Measurements from ENCODE around the gene SOCS7. TPM values are rescaled to one million over a fixed set of nuclear protein-coding genes. Genes with fewer than 3 reads are reported as not detected.
A peak's percentile ranks its signal among the peaks of the same experiment; 100 is the strongest.

SOCS7 gene
- polyA plus RNA-seq, 2 donors = 3.8 to 4.2 TPM

DNA sequence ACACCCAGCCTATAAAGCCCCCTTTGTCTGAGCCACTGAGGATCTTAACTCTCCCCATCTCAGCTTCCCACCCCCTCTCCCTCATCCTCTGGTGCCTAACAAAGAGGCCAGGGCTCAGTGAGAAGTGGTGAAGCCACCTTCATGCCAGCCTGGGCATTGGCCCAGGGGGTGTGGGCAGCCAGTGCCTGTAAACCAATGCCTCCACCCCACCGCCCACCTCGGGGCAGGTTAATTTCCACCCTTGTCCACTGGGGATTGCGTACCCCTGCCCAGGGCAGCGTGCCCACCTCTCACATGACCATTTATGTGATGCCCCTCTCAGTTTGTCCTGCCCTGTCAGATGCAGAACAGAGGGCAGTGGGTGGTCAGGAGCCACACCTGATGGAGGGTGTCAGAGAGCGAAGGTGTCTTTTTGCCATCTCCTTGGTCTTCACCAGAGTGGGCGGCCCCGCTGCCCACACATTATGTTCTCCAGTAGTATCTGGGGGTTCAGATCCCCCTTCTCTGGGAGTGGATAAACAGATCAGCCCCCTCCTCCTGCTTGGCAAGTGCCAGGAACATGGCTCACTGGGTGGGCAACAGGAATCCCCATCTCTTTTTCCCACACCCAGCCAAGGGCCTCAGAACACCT lies 66.5 kb downstream of the SOCS7 start:
- WGBS, 2 donors = 74 to 77% methylated on average over 7 of the region's 7 CpGs

DNA sequence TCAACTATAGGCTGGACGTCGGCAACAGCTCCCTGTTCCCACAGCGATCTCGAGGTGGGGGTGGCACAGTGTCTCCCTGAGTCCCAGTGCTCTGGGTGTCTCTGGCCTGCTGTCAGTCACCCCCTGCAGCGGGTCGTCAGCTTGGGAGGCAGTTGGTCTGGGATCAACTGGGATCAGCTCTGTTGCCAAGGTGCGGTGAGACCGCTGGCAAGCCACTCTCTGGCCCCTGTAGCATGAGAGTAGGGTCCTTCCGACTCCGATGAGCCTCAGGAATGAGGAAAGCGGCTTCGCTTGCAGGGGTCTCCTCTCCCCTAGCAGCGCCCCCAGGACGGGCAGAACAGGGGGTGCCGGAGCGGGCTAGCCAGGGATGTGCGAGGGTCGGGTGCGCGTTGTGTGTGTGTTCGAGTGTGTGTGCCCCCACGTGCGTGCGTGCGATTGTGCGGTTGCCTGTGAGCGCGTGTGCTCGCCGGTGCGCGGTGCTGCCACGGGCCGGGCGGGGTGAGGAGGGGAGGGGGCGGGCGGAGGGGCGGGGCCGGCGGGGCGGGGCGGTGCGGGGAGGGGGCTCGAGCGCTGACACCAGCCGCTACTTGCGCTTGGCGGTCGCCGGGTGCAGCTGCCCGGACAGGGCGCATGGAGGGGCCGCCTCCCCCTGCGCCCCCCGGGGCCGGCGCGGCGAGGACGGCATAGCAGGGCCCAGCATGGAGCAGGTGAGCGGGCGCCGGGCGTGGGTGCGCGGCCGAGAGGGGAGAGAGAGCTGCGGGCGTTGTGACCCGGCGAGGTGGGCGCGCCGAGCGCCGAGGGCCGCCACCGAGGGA lies 67.3 kb downstream of the SOCS7 start:
- peaks cover 0 to 7% of the 10 kb centered on the region in 2 donors for H3K27me3 ChIP-seq (ENCODE audit: control insufficient read depth in 1 of 2, insufficient read depth in 2 of 2, low read length in 2 of 2)
- no peaks in the 10 kb centered on the region for H3K9me3 ChIP-seq (ENCODE audit: control insufficient read depth in 2 of 2, insufficient read depth in 1 of 2, low read depth in 1 of 2, low read length in 1 of 2)
- 4 to 7% methylated on average over 39 to 70 of the region's 78 CpGs for WGBS, 2 donors
- peaks cover 6 to 12% of the 10 kb centered on the region in 2 donors for H3K4me1 ChIP-seq (ENCODE audit: control insufficient read depth in 2 of 2, insufficient read depth in 2 of 2, low read length in 1 of 2)
- H3K36me3 ChIP-seq (ENCODE audit: control insufficient read depth in 2 of 2, insufficient read depth in 2 of 2, low read length in 1 of 2) = no peaks in the 10 kb centered on the region
- peak overlapping the region in 1 of 2 donors; percentile 34 for H3K4me3 ChIP-seq (ENCODE audit: low read depth in 1 of 2, low read length in 2 of 2)
- H3K27ac ChIP-seq (ENCODE audit: low read depth in 2 of 2, low read length in 1 of 2) = no peak overlapping the region

More for the DNA sequence above, 66.5 kb downstream of the SOCS7 start:
- no peak overlapping the region for H3K4me3 ChIP-seq (ENCODE audit: low read depth in 1 of 2, low read length in 2 of 2)
- peaks cover 6 to 12% of the 10 kb centered on the region in 2 donors for H3K4me1 ChIP-seq (ENCODE audit: control insufficient read depth in 2 of 2, insufficient read depth in 2 of 2, low read length in 1 of 2)
- no peaks in the 10 kb centered on the region for H3K9me3 ChIP-seq (ENCODE audit: control insufficient read depth in 2 of 2, insufficient read depth in 1 of 2, low read depth in 1 of 2, low read length in 1 of 2)
- peaks cover 0 to 7% of the 10 kb centered on the region in 2 donors for H3K27me3 ChIP-seq (ENCODE audit: control insufficient read depth in 1 of 2, insufficient read depth in 2 of 2, low read length in 2 of 2)
- no peak overlapping the region for H3K27ac ChIP-seq (ENCODE audit: low read depth in 2 of 2, low read length in 1 of 2)
- H3K36me3 ChIP-seq (ENCODE audit: control insufficient read depth in 2 of 2, insufficient read depth in 2 of 2, low read length in 1 of 2) = no peaks in the 10 kb centered on the region

GRCh38 chr17:38419508-38419981 lies 67.9 kb downstream of the SOCS7 start:
- Histone ChIP-seq H3K36me3 (ENCODE audit: control insufficient read depth in 2 of 2, insufficient read depth in 2 of 2, low read length in 1 of 2) (no peaks in the 10 kb centered on the region), H3K27me3 (ENCODE audit: control insufficient read depth in 1 of 2, insufficient read depth in 2 of 2, low read length in 2 of 2) (peaks cover 0 to 7% of the 10 kb centered on the region in 2 donors), H3K27ac (ENCODE audit: low read depth in 2 of 2, low read length in 1 of 2) (no peak overlapping the region), H3K4me3 (ENCODE audit: low read depth in 1 of 2, low read length in 2 of 2) (no peak overlapping the region), H3K9me3 (ENCODE audit: control insufficient read depth in 2 of 2, insufficient read depth in 1 of 2, low read depth in 1 of 2, low read length in 1 of 2) (no peaks in the 10 kb centered on the region), H3K4me1 (ENCODE audit: control insufficient read depth in 2 of 2, insufficient read depth in 2 of 2, low read length in 1 of 2) (peaks cover 6 to 14% of the 10 kb centered on the region in 2 donors)
- WGBS, 2 donors = 13 to 16% methylated on average over 10 of the region's 10 CpGs

- peak overlapping the region; percentile 9 to 57 for H3K27ac ChIP-seq (ENCODE audit: low read depth in 2 of 2, low read length in 1 of 2)
- H3K27me3 ChIP-seq (ENCODE audit: control insufficient read depth in 1 of 2, insufficient read depth in 2 of 2, low read length in 2 of 2) = peaks cover 0 to 7% of the 10 kb centered on the region in 2 donors
Measured at GRCh38 chr17:38420518-38420917, 68.9 kb downstream of the SOCS7 start.

DNA sequence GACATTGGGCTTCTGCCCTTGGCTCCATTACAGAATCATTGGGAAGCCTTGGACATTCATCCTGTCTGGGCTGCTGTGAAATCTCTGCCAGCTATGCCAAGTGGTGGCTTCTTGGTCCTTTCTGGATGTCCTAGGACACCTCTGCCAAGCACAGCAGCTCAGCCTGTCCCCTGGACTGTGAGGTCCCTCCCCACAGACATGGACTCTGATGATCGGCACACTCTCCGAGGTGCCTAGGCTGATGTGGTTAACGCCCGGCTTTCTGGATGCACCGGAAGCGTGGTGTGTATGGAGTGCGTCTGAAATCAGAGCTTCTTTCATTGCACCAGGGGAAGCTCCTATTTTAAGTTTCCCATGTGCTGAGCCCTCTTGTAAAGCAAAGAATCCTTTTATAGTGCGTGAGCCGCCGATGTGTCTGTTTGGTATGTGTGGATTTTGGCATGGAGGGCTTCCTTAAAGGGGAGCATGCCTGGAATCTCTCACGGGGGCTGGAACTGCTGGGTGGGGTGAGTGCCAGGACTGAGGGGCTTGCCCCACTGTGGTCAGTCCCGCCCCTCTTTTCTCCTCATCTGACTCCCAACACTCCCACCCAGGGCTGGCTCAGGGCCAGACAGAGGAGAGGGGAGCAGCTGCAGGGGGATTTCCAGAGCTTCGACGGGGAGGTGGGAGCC lies 69.7 kb downstream of the SOCS7 start:
- H3K4me1 ChIP-seq (ENCODE audit: control insufficient read depth in 2 of 2, insufficient read depth in 2 of 2, low read length in 1 of 2) = peaks cover 6 to 12% of the 10 kb centered on the region in 2 donors
- no peaks in the 10 kb centered on the region for H3K36me3 ChIP-seq (ENCODE audit: control insufficient read depth in 2 of 2, insufficient read depth in 2 of 2, low read length in 1 of 2)
- no peaks in the 10 kb centered on the region for H3K9me3 ChIP-seq (ENCODE audit: control insufficient read depth in 2 of 2, insufficient read depth in 1 of 2, low read depth in 1 of 2, low read length in 1 of 2)
- H3K4me3 ChIP-seq (ENCODE audit: low read depth in 1 of 2, low read length in 2 of 2) = no peak overlapping the region
- 38 to 40% methylated on average over 14 of the region's 14 CpGs for WGBS, 2 donors
- H3K27ac ChIP-seq (ENCODE audit: low read depth in 2 of 2, low read length in 1 of 2) = peak overlapping the region; percentile 45 to 57
- peaks cover 0 to 7% of the 10 kb centered on the region in 2 donors for H3K27me3 ChIP-seq (ENCODE audit: control insufficient read depth in 1 of 2, insufficient read depth in 2 of 2, low read length in 2 of 2)

More at GRCh38 chr17:38420518-38420917, 68.9 kb downstream of the SOCS7 start:
- Histone ChIP-seq H3K9me3 (ENCODE audit: control insufficient read depth in 2 of 2, insufficient read depth in 1 of 2, low read depth in 1 of 2, low read length in 1 of 2) (no peaks in the 10 kb centered on the region), H3K4me1 (ENCODE audit: control insufficient read depth in 2 of 2, insufficient read depth in 2 of 2, low read length in 1 of 2) (peaks cover 6 to 12% of the 10 kb centered on the region in 2 donors), H3K4me3 (ENCODE audit: low read depth in 1 of 2, low read length in 2 of 2) (no peak overlapping the region), H3K36me3 (ENCODE audit: control insufficient read depth in 2 of 2, insufficient read depth in 2 of 2, low read length in 1 of 2) (no peaks in the 10 kb centered on the region)
- 77% methylated on average over 6 of the region's 6 CpGs for WGBS, 2 donors

DNA sequence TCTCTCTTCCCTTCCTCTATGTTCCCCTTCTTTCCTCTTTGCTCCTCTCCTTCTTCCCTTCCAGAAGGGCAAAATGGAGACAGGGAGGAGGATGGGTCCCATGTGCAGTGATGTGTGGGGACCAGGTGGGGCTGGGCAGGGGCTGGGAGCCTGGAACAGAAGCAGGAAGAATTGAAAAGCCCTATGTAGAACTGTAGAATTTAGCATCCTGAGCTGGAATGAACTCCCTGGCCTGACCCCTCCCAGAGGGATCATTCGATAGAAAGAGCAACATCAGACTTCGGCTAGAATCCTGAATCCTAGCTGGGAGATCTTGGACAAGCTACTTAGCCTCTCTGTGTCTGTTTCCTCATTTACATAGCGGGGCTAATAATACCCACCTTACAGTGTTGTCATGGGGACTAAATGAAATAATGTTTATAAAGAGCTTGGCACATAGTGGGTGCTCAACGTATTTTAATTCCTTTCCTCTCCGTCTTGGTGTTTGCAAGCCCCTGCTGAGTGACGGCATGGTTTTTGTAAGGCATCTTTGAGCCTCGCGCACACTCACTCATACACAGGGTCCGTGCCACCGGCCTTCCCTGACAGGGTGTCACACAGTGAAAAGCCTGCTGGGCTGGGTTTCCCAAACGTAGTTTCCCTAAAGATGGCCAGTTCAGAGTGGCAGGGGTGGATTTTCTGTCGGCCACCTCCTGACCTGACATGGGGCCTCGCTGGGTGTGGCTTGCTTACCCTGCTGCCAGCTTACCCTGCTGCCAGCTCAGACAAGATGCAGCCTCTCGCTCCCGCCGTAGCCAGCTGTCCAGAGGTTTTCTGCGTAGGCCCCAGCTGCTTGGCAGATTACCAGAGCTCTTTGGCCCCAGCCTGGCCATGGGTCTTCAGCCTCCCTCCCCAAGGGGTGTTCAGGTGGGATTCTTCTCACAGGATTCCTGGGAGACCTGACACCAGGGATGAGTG lies 70.5 kb downstream of the SOCS7 start:
- Histone ChIP-seq H3K27me3 (ENCODE audit: control insufficient read depth in 1 of 2, insufficient read depth in 2 of 2, low read length in 2 of 2) (peaks cover 0 to 7% of the 10 kb centered on the region in 2 donors), H3K27ac (ENCODE audit: low read depth in 2 of 2, low read length in 1 of 2) (peak overlapping the region in 1 of 2 donors; percentile 37), H3K4me1 (ENCODE audit: control insufficient read depth in 2 of 2, insufficient read depth in 2 of 2, low read length in 1 of 2) (peaks cover 6 to 13% of the 10 kb centered on the region in 2 donors), H3K4me3 (ENCODE audit: low read depth in 1 of 2, low read length in 2 of 2) (no peak overlapping the region), H3K36me3 (ENCODE audit: control insufficient read depth in 2 of 2, insufficient read depth in 2 of 2, low read length in 1 of 2) (no peaks in the 10 kb centered on the region), H3K9me3 (ENCODE audit: control insufficient read depth in 2 of 2, insufficient read depth in 1 of 2, low read depth in 1 of 2, low read length in 1 of 2) (no peaks in the 10 kb centered on the region)
- 50 to 51% methylated on average over 17 of the region's 17 CpGs for WGBS, 2 donors

GRCh38 chr17:38424297-38424972 lies 72.8 kb downstream of the SOCS7 start:
- Histone ChIP-seq H3K27me3 (ENCODE audit: control insufficient read depth in 1 of 2, insufficient read depth in 2 of 2, low read length in 2 of 2) (no peaks in the 10 kb centered on the region), H3K36me3 (ENCODE audit: control insufficient read depth in 2 of 2, insufficient read depth in 2 of 2, low read length in 1 of 2) (no peaks in the 10 kb centered on the region), H3K27ac (ENCODE audit: low read depth in 2 of 2, low read length in 1 of 2) (peak overlapping the region; percentile 7 to 56), H3K4me1 (ENCODE audit: control insufficient read depth in 2 of 2, insufficient read depth in 2 of 2, low read length in 1 of 2) (peaks cover 8 to 18% of the 10 kb centered on the region in 2 donors), H3K4me3 (ENCODE audit: low read depth in 1 of 2, low read length in 2 of 2) (no peak overlapping the region), H3K9me3 (ENCODE audit: control insufficient read depth in 2 of 2, insufficient read depth in 1 of 2, low read depth in 1 of 2, low read length in 1 of 2) (no peaks in the 10 kb centered on the region)
- 56% methylated on average over 6 of the region's 6 CpGs for WGBS, 2 donors

- Histone ChIP-seq H3K4me3 (ENCODE audit: low read depth in 1 of 2, low read length in 2 of 2) (no peak overlapping the region), H3K9me3 (ENCODE audit: control insufficient read depth in 2 of 2, insufficient read depth in 1 of 2, low read depth in 1 of 2, low read length in 1 of 2) (no peaks in the 10 kb centered on the region), H3K4me1 (ENCODE audit: control insufficient read depth in 2 of 2, insufficient read depth in 2 of 2, low read length in 1 of 2) (peaks cover 8 to 18% of the 10 kb centered on the region in 2 donors), H3K27me3 (ENCODE audit: control insufficient read depth in 1 of 2, insufficient read depth in 2 of 2, low read length in 2 of 2) (no peaks in the 10 kb centered on the region), H3K27ac (ENCODE audit: low read depth in 2 of 2, low read length in 1 of 2) (peak overlapping the region; percentile 7 to 61), H3K36me3 (ENCODE audit: control insufficient read depth in 2 of 2, insufficient read depth in 2 of 2, low read length in 1 of 2) (no peaks in the 10 kb centered on the region)
- WGBS, 2 donors = 69 to 81% methylated on average over 13 of the region's 13 CpGs
Measured at GRCh38 chr17:38425031-38425430, 73.4 kb downstream of the SOCS7 start.
